ENCODE results near the gene OR5P2. TPM values are rescaled to one million over a fixed set of nuclear protein-coding genes. Genes with fewer than 3 reads are reported as not detected.
"Not testable (repeated sequence)": the region's sequence is repeated elsewhere in the genome, so short reads cannot be mapped to it uniquely, and the experiment has no call there.

Gene OR5P2, protein sequence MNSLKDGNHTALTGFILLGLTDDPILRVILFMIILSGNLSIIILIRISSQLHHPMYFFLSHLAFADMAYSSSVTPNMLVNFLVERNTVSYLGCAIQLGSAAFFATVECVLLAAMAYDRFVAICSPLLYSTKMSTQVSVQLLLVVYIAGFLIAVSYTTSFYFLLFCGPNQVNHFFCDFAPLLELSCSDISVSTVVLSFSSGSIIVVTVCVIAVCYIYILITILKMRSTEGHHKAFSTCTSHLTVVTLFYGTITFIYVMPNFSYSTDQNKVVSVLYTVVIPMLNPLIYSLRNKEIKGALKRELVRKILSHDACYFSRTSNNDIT
- total RNA-seq = not detected

GRCh38 chr11:7796842-7797241 lies at the start of gene OR5P2:
Gene OR5P2 (minus strand): TSS chr11:7796942. CDS start chr11:7796942, 0 bp downstream.
- DNase-seq = no peak

DNA sequence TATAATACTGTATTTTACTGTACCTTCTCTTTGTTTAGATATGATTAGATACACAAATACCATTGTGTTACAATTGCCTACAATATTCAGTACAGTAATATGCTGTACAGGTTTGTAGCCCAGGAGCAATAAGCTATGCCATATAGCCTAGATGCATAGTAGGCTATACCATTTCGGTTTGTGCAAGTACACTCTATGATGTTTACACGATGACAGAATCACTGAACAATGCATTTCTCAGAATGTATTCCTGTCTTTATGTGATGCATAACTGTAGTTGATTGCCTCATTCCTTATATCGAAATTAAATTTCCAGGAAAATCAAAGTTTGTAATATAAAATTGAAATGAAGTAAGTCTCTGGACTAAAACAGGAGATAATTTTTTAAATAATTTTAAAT lies 49.3 kb upstream of the OR5P2 start:
- DNase-seq = no peak

GRCh38 chr11:7844986-7845385 lies 48.2 kb upstream of the OR5P2 start:
- no peak for DNase-seq

- DNase-seq = no peak
These were observed 47.8 kb upstream of the OR5P2 start for GRCh38 chr11:7844521-7844920.

DNA sequence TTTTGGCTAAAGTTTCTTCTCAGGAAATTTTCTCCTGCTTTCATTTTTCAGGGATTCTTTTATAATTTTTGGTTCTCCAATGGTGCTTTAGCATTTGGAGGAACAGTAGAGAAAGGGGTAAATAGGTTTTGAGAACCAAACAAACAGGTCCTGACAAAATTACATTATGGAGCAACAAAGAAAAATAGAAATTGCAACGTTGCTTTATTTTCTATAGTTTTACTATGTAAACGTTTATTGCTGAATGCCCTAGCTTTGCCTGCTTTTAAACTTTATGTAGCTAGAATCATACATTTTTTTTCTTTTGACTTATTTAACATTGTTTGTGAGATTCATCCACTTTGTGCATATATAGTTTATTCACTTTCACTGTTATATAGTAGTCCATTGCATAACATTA lies 43.8 kb upstream of the OR5P2 start:
- no peak for DNase-seq

DNA sequence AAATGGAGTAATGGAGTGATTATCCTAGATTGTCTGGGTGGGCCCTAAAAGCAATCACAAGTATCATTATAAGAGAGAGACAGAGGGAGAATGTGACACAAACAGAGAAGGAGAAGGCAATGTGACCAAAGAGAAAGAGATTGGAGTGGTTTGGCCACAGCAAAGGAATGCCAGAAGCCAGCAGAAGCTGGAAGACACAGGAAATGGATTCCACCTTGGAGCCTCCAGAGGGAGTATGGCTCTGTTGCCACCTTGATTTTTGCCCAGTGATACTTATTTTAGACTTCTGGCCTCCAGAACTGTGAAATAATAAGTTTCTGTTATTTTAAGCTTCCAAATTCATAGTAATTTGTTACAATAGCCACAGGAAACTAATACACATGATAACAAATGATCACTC lies 36.8 kb upstream of the OR5P2 start:
- no peak for DNase-seq

DNA sequence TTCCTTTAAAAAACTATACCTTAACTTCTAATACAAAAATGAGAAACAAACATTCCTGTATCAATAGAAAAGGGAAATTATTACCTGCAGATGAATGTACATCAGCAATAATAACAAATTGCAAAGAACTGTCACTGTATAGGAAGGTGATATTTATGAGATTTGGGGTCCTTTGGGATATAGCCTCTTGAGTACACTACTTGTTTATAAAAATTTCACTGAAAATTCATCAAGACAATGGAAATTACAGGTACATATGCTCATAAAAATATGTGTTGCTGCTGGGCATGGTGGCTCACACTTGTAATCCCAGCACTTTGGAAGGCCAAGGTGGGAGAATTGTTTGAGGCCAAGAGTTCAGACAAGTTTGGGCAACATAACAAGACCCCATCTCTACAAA lies 34.0 kb upstream of the OR5P2 start, which contains the start of gene OR5P3:
Gene OR5P3 (minus strand): TSS at position 101 of the 400 bp plus-strand sequence.
- DNase-seq = no peak

DNA sequence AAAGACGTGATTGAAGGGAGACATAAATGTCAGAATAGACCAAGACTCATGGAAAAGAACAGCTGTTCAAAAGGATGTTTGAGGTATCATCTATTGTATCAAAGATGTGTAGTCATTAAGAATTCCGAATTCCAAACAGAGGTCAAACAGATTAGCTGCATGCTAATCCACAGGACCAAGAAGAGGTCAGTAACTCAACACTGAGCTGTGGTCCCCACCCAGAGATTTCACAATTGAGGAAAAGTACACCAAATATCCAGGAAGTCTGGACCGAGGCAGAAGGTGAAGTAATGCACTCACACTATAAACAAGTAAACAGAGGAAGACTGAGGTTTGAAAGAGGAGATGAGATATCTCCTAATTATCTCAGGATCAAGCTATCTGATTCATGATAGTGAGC lies 29.6 kb upstream of the OR5P2 start:
- DNase-seq = no peak

DNA sequence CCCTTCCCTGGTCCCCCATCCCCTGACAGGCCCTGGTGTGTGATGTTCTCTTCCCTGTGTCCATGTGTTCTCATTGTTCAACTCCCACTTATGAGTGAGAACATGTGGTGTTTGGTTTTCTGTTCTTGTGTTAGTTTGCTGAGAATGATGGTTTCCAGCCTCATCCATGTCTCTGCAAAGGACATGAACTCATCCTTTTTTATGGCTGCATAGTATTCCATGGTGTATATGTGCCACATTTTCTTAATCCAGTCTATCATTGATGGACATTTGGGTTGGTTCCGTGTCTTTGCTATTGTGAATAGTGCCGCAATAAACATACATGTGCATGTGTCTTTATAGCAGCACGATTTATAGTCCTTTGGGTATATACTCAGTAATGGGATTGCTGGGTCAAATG lies 23.7 kb upstream of the OR5P2 start:
- DNase-seq = not testable (repeated sequence)

DNA sequence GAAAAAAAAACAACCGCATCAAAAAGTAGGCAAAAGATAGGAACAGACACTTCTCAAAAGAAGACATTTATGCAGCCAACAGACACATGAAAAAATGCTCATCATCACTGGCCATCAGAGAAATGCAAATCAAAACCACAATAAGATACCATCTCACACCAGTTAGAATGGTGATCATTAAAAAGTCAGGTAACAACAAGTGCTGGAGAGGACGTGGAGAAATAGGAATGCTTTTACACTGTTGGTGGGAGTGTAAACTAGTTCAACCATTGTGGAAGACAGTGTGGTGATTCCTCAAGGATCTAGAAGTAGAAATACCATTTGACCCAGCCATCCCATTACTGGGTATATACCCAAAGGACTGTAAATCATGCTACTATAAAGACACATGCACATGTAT lies 18.2 kb upstream of the OR5P2 start:
- DNase-seq = not testable (repeated sequence)

DNA sequence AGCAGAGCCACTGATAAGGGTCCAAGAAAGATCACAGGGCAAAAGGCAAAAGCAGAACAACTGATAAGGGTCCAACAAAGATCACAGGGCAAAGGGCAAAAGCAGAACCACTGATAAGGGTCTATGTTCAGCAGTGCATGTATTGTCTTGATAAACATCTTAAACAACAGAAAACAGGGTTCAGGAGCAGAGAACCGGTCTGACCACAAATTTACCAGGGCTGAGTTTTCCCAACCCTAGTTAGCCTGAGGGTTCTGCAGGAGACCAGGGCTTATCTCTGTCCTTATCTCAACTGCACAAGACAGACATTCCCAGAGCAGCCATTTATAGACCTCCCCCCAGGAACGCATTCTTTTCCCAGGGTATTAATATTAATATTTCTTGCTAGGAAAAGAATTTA lies 13.6 kb upstream of the OR5P2 start:
- DNase-seq = not testable (repeated sequence)

- DNase-seq = no peak
These were observed 3.5 kb downstream of the OR5P2 start for GRCh38 chr11:7793233-7793632.

GRCh38 chr11:7787239-7787638 lies 9.5 kb downstream of the OR5P2 start:
- no peak for DNase-seq

- no peak for DNase-seq
These were observed 21.1 kb downstream of the OR5P2 start for GRCh38 chr11:7775689-7776088.

- DNase-seq = not testable (repeated sequence)
These were observed 32.4 kb downstream of the OR5P2 start for GRCh38 chr11:7764301-7764700.

GRCh38 chr11:7759010-7759409 lies 37.7 kb downstream of the OR5P2 start:
- DNase-seq = no peak

GRCh38 chr11:7749456-7749855 lies 47.3 kb downstream of the OR5P2 start:
- no peak for DNase-seq

Other genes starting within 250 kb of the OR5P2 start
- 1.2 TPM for gene CYB5R2, start 123.4 kb downstream of the OR5P2 start, total RNA-seq
- not detected for gene OVCH2, start 90.5 kb downstream of the OR5P2 start, total RNA-seq
- not detected for gene OR5P3, start 33.9 kb upstream of the OR5P2 start, total RNA-seq
- gene OR10A6, start 134.3 kb upstream of the OR5P2 start, total RNA-seq = not detected
- gene OR10A3, start 144.8 kb upstream of the OR5P2 start, total RNA-seq = not detected
- gene NLRP10, start 168.5 kb upstream of the OR5P2 start, total RNA-seq = not detected
- 187 TPM for gene EIF3F, start 190.4 kb upstream of the OR5P2 start, total RNA-seq